ENCODE measurements around the gene HOXC9. TPM values are rescaled to one million over a fixed set of nuclear protein-coding genes. Genes with fewer than 3 reads are reported as not detected.

Gene HOXC9
- total RNA-seq, 1 donor: 0.86 TPM

GRCh38 chr12:53976172-53976822 lies 23.7 kb upstream of the HOXC9 start:
- H3K4me3 ChIP-seq (ENCODE audit: low read depth, low read length): no peak overlapping the region
- no peak for TF ChIP-seq CTCF (IDR thresholded peaks at IDR 0.05; ENCODE audit: insufficient read depth, low read depth, low read length)
- DNase-seq (ENCODE audit: low read depth): no peak

- H3K4me3 ChIP-seq (ENCODE audit: low read depth, low read length): no peak overlapping the region
- no peak for TF ChIP-seq CTCF (IDR thresholded peaks at IDR 0.05; ENCODE audit: insufficient read depth, low read depth, low read length)
- DNase-seq (ENCODE audit: low read depth): no peak
These were observed 23.0 kb upstream of the HOXC9 start for GRCh38 chr12:53976823-53977595.

GRCh38 chr12:53977596-53978445 lies 22.1 kb upstream of the HOXC9 start:
- no peak for TF ChIP-seq CTCF (IDR thresholded peaks at IDR 0.05; ENCODE audit: insufficient read depth, low read depth, low read length)
- peak overlapping the region; percentile 1 for H3K4me3 ChIP-seq (ENCODE audit: low read depth, low read length)

GRCh38 chr12:53978477-53979356 lies 21.2 kb upstream of the HOXC9 start:
- H3K4me3 ChIP-seq (ENCODE audit: low read depth, low read length): no peak overlapping the region
- TF ChIP-seq CTCF (IDR thresholded peaks at IDR 0.05; ENCODE audit: insufficient read depth, low read depth, low read length): no peak
- DNase-seq (ENCODE audit: low read depth): peak; percentile 53

More at GRCh38 chr12:53977596-53978445, 22.1 kb upstream of the HOXC9 start:
- peak; percentile 59 for DNase-seq (ENCODE audit: low read depth)

- TF ChIP-seq CTCF (IDR thresholded peaks at IDR 0.05; ENCODE audit: insufficient read depth, low read depth, low read length): no peak
- H3K4me3 ChIP-seq (ENCODE audit: low read depth, low read length): no peak overlapping the region
- DNase-seq (ENCODE audit: low read depth): no peak
These were observed 19.7 kb upstream of the HOXC9 start for GRCh38 chr12:53980104-53980801.
